K562 (cell line): ENCODE data around the gene MAP1LC3B2. TPM values are rescaled to one million over a fixed set of nuclear protein-coding genes. Genes with fewer than 3 reads are reported as not detected.

ENCODE experiments used
- BHLHE40 ChIP-seq: IDR thresholded peaks from 2 replicates; pipeline ENCODE4 v1.6.1; 2011; ENCODE audit warnings: low read length, improper control_type of control experiment
- C11orf30 ChIP-seq: fragments of 450-650 bp; IDR thresholded peaks from 2 replicates; pipeline ENCODE4 v1.6.1; 2016; ENCODE audit warnings: low read depth, mild to moderate bottlenecking
- CCAR2 ChIP-seq: fragments of 200-400 bp; formaldehyde crosslinking; IDR thresholded peaks from 2 replicates; pipeline ENCODE4 v1.6.1; 2017; ENCODE audit warnings: mild to moderate bottlenecking, low read depth, low read length
- CHD1 ChIP-seq: fragments of 200-600 bp; sonication (generic); IDR thresholded peaks from one replicate; pipeline ENCODE4 v1.6.1; 2012; ENCODE audit warnings: mild to moderate bottlenecking, moderate library complexity, low read length, inconsistent platforms
- EHMT2 ChIP-seq: fragments of 450-650 bp; IDR thresholded peaks from 2 replicates; pipeline ENCODE4 v1.6.1; 2018; ENCODE audit warnings: antibody characterized with exemption
- GABPA ChIP-seq: fragments of 200-800 bp; sonication (Bioruptor generic); conservative IDR thresholded peaks from 2 replicates; pipeline ENCODE4 v1.6.1; 2016; ENCODE audit warnings: low read depth, missing genetic modification characterization, missing compliant biosample characterization
- HCFC1 ChIP-seq: IDR thresholded peaks from 2 replicates; pipeline ENCODE4 v1.6.1; 2012; ENCODE audit warnings: low read depth, low read length, improper control_type of control experiment
- KAT2B ChIP-seq: IDR thresholded peaks from one replicate; pipeline ENCODE4 v1.6.1; 2012; ENCODE audit warnings: low read depth, mild to moderate bottlenecking, control low read depth, inconsistent platforms, low read length, moderate library complexity
- L3MBTL2 ChIP-seq: fragments of 450-650 bp; IDR thresholded peaks from 2 replicates; pipeline ENCODE4 v1.6.1; 2016; ENCODE audit warnings: mild to moderate bottlenecking, moderate library complexity
- MAFF ChIP-seq: IDR thresholded peaks from 2 replicates; pipeline ENCODE4 v1.6.1; 2012; ENCODE audit warnings: low read length, improper control_type of control experiment
- NCOA4 ChIP-seq: fragments of 450-650 bp; IDR thresholded peaks from 2 replicates; pipeline ENCODE4 v1.6.1; 2018; ENCODE audit warnings: mild to moderate bottlenecking; ENCODE audit not compliant: partially characterized antibody
- NFE2L1 ChIP-seq: fragments of 450-650 bp; IDR thresholded peaks from 2 replicates; pipeline ENCODE4 v1.6.1; 2016; ENCODE audit warnings: missing genetic modification characterization, low read depth, mild to moderate bottlenecking, missing compliant biosample characterization, moderate library complexity, borderline replicate concordance
- SOX6 ChIP-seq: fragments of 450-650 bp; IDR thresholded peaks from 2 replicates; pipeline ENCODE4 v1.6.1; 2014; ENCODE audit warnings: mild to moderate bottlenecking
- ZFP1 ChIP-seq: fragments of 450-650 bp; formaldehyde crosslinking; IDR thresholded peaks from 2 replicates; pipeline ENCODE4 v1.4.0; 2020; ENCODE audit warnings: mild to moderate bottlenecking, mixed read lengths
- ZNF121 ChIP-seq: sonication (generic); formaldehyde crosslinking; conservative IDR thresholded peaks from 2 replicates; pipeline ENCODE4 v1.8.0; 2022; ENCODE audit warnings: missing genetic modification reagents
- ZNF140 ChIP-seq: fragments of 250-450 bp; sonication (Bioruptor Pico); IDR thresholded peaks from 2 replicates; pipeline ENCODE4 v1.8.0; 2021; ENCODE audit warnings: moderate library complexity, mild to moderate bottlenecking, inconsistent platforms
- ZNF23 ChIP-seq: fragments of 250-450 bp; sonication (Bioruptor Pico); IDR thresholded peaks from 2 replicates; pipeline ENCODE4 v1.4.0; 2020; ENCODE audit warnings: mild to moderate bottlenecking
- polyA plus RNA-seq, 8 experiments: library from polyadenylated mRNA; depleted of rRNA in 4 of 8; stranded (reverse) in 5 of 8; unstranded in 3 of 8; fragments of >200 nt; fragmentation: Nextera tagmentation in 2 of 8; fragmentation: Illumina TruSeq in 1 of 8; extraction: Ambion mirVana in 2 of 8; extraction: Trizol in 1 of 8; gene quantifications; 2 replicates each; pipeline versions ENCODE4 v1.2.1 to v1.2.3, GENCODE V29; 2011 to 2014; ENCODE audit warnings: inconsistent platforms in 1 of 8, missing spikeins in 1 of 8
- total RNA-seq, 7 experiments: library from RNA; depleted of rRNA in 6 of 7; stranded (reverse); fragments of >200 nt in 6 of 7; fragmentation: Illumina TruSeq in 2 of 7; extraction: Trizol in 2 of 7; gene quantifications; 2 replicates each; pipeline versions ENCODE4 v1.2.1 to v1.2.3, GENCODE V29; 2011 to 2021; ENCODE audit warnings: low replicate concordance in 1 of 7
- TF ChIP-seq, protein P1 (sequence below): fragments of 250-450 bp; sonication (Bioruptor Pico); IDR thresholded peaks from 2 replicates; pipeline ENCODE4 v1.9.0; 2021; ENCODE audit warnings: mild to moderate bottlenecking, inconsistent platforms
- TF ChIP-seq, protein P2 (sequence below): fragments of 200-400 bp; formaldehyde crosslinking; IDR thresholded peaks from 2 replicates; pipeline ENCODE4 v1.6.1; 2017; ENCODE audit warnings: mild to moderate bottlenecking, low read depth, low read length, moderate library complexity
- TF ChIP-seq, protein P3 (sequence below): fragments of 150-350 bp; IDR thresholded peaks from 2 replicates; pipeline ENCODE4 v1.6.1; 2014; ENCODE audit warnings: low read depth, mild to moderate bottlenecking, low read length, borderline replicate concordance
- TF ChIP-seq, protein P4 (sequence below): fragments of 250-450 bp; sonication (Bioruptor Pico); IDR thresholded peaks from 2 replicates; pipeline ENCODE4 v1.8.0; 2021; ENCODE audit warnings: moderate library complexity, mild to moderate bottlenecking, inconsistent platforms

The MAP1LC3B2 gene
- total and polyA plus RNA-seq, 9 of the 15 experiments (the other 6 are each of a cell fraction or from before 2014, with no cell fraction given): 0.53 to 2.8 (median 0.76) TPM; not detected in 2

- TF ChIP-seq, protein P1, sequence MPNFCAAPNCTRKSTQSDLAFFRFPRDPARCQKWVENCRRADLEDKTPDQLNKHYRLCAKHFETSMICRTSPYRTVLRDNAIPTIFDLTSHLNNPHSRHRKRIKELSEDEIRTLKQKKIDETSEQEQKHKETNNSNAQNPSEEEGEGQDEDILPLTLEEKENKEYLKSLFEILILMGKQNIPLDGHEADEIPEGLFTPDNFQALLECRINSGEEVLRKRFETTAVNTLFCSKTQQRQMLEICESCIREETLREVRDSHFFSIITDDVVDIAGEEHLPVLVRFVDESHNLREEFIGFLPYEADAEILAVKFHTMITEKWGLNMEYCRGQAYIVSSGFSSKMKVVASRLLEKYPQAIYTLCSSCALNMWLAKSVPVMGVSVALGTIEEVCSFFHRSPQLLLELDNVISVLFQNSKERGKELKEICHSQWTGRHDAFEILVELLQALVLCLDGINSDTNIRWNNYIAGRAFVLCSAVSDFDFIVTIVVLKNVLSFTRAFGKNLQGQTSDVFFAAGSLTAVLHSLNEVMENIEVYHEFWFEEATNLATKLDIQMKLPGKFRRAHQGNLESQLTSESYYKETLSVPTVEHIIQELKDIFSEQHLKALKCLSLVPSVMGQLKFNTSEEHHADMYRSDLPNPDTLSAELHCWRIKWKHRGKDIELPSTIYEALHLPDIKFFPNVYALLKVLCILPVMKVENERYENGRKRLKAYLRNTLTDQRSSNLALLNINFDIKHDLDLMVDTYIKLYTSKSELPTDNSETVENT: no peak
- TF ChIP-seq ZFP1 (CRISPR knock-in tag) (no peak), GABPA (peak; percentile 46; the same call in 1 of the 2 replicates), KAT2B (no peak), ZNF121 (CRISPR knock-in tag) (no peak), EHMT2 (no peak), NCOA4 (no peak), SOX6 (peak; percentile 67), BHLHE40 (no peak), C11orf30 (peak; percentile 90), CCAR2 (no peak), NFE2L1 (0 out of 2 replicates have a peak, but pooled peaks have one; percentile 24), ZNF140 (CRISPR knock-in tag) (no peak), L3MBTL2 (peak; percentile 42; the same call in 1 of the 2 replicates), ZNF23 (CRISPR knock-in tag) (no peak), HCFC1 (no peak), CHD1 (no peak), MAFF (peak; percentile 36; the same call in 1 of the 2 replicates)
- TF ChIP-seq, protein P2, sequence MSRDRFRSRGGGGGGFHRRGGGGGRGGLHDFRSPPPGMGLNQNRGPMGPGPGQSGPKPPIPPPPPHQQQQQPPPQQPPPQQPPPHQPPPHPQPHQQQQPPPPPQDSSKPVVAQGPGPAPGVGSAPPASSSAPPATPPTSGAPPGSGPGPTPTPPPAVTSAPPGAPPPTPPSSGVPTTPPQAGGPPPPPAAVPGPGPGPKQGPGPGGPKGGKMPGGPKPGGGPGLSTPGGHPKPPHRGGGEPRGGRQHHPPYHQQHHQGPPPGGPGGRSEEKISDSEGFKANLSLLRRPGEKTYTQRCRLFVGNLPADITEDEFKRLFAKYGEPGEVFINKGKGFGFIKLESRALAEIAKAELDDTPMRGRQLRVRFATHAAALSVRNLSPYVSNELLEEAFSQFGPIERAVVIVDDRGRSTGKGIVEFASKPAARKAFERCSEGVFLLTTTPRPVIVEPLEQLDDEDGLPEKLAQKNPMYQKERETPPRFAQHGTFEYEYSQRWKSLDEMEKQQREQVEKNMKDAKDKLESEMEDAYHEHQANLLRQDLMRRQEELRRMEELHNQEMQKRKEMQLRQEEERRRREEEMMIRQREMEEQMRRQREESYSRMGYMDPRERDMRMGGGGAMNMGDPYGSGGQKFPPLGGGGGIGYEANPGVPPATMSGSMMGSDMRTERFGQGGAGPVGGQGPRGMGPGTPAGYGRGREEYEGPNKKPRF: no peak
- TF ChIP-seq, protein P3, sequence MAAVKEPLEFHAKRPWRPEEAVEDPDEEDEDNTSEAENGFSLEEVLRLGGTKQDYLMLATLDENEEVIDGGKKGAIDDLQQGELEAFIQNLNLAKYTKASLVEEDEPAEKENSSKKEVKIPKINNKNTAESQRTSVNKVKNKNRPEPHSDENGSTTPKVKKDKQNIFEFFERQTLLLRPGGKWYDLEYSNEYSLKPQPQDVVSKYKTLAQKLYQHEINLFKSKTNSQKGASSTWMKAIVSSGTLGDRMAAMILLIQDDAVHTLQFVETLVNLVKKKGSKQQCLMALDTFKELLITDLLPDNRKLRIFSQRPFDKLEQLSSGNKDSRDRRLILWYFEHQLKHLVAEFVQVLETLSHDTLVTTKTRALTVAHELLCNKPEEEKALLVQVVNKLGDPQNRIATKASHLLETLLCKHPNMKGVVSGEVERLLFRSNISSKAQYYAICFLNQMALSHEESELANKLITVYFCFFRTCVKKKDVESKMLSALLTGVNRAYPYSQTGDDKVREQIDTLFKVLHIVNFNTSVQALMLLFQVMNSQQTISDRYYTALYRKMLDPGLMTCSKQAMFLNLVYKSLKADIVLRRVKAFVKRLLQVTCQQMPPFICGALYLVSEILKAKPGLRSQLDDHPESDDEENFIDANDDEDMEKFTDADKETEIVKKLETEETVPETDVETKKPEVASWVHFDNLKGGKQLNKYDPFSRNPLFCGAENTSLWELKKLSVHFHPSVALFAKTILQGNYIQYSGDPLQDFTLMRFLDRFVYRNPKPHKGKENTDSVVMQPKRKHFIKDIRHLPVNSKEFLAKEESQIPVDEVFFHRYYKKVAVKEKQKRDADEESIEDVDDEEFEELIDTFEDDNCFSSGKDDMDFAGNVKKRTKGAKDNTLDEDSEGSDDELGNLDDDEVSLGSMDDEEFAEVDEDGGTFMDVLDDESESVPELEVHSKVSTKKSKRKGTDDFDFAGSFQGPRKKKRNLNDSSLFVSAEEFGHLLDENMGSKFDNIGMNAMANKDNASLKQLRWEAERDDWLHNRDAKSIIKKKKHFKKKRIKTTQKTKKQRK: no peak
- TF ChIP-seq, protein P4, sequence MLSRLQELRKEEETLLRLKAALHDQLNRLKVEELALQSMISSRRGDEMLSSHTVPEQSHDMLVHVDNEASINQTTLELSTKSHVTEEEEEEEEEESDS (CRISPR knock-in tag): no peak
Observed at GRCh38 chr12:116551952-116552772, 7.0 kb upstream of the MAP1LC3B2 start (continued).
